Measurements from ENCODE around the gene IKZF2. TPM values are rescaled to one million over a fixed set of nuclear protein-coding genes. Genes with fewer than 3 reads are reported as not detected.

Gene IKZF2
- total and polyA plus RNA-seq, 9 of the 15 experiments (the other 6 are each of a cell fraction or from before 2014, with no cell fraction given) = 0.04 to 0.54 (median 0.22) TPM

DNA sequence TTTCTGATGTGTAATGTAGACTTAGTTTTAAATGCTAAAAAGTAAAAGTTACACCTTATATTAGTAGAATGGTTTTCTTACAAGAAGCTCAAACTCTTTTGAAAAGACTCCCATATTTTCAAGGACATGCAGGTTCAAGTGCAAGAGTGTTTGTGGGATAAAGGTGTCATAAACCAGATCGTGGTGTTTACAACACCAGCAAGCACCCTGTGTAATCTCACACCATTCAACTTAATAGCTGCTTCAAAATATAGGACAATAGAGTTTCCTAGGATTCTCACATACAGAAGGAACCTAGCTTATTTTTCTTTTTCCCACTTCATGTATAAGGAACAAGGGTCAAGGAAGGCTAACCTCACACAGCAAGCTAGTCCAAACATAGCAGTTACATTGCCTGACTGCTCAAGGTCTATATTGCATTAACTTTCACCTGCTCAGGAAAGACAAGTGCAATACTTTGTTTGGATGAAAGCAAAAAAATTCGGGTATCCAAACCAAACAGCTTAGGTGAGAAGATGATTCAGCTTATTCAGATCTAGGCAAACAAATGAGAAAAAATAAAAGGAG is 172.3 kb downstream of the IKZF2 start:
- ChIA-PET CTCF (ENCODE audit: low intra/inter-chr PET ratio) (no interaction called here), POLR2A (no interaction called here)
- FAIRE-seq (no peak), ATAC-seq (no peak), DNase-seq (ENCODE audit: extremely low read depth in 1 of 4, low spot score in 3 of 4) (no peak)
- no peaks in the 10 kb centered on the region for H3K27me3 ChIP-seq (ENCODE audit: control insufficient read depth in 2 of 2, insufficient read depth in 2 of 2, low read length in 2 of 2)
- in situ Hi-C loops (cut with MboI) (no loop called here), intact Hi-C loops (cut with micrococcal nuclease) (no loop called here)
- no peaks in the 10 kb centered on the region for H3K36me3 ChIP-seq (ENCODE audit: control insufficient read depth, insufficient read depth, low read length)
- TF ChIP-seq HNRNPK (IDR thresholded peaks at IDR 0.05; ENCODE audit: low read depth, low read length, poor library complexity, severe bottlenecking) (no peak), ZKSCAN8 (CRISPR knock-in tag; IDR thresholded peaks at IDR 0.05) (no peak), ZNF347 (CRISPR knock-in tag; IDR thresholded peaks at IDR 0.05; ENCODE audit: low read depth) (no peak), FIP1L1 (IDR thresholded peaks at IDR 0.05; ENCODE audit: low read depth, low read length, poor library complexity, severe bottlenecking) (no peak), LEF1 (IDR thresholded peaks at IDR 0.05) (no peak), ZNF76 (CRISPR knock-in tag; IDR thresholded peaks at IDR 0.05; ENCODE audit: borderline replicate concordance) (no peak), HLTF (IDR thresholded peaks at IDR 0.05) (no peak), NCOR1 (IDR thresholded peaks at IDR 0.05) (no peak), YBX1 (IDR thresholded peaks at IDR 0.05) (no peak)
- TF ChIP-seq, protein P1, sequence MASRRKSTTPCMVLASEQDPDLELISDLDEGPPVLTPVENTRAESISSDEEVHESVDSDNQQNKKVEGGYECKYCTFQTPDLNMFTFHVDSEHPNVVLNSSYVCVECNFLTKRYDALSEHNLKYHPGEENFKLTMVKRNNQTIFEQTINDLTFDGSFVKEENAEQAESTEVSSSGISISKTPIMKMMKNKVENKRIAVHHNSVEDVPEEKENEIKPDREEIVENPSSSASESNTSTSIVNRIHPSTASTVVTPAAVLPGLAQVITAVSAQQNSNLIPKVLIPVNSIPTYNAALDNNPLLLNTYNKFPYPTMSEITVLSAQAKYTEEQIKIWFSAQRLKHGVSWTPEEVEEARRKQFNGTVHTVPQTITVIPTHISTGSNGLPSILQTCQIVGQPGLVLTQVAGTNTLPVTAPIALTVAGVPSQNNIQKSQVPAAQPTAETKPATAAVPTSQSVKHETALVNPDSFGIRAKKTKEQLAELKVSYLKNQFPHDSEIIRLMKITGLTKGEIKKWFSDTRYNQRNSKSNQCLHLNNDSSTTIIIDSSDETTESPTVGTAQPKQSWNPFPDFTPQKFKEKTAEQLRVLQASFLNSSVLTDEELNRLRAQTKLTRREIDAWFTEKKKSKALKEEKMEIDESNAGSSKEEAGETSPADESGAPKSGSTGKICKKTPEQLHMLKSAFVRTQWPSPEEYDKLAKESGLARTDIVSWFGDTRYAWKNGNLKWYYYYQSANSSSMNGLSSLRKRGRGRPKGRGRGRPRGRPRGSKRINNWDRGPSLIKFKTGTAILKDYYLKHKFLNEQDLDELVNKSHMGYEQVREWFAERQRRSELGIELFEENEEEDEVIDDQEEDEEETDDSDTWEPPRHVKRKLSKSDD (conservative IDR thresholded peaks at IDR 0.05; ENCODE audit: low read length) = no peak
- H3K4me2 ChIP-seq (ENCODE audit: insufficient read depth, low read length) = no peak overlapping the region
- H3K9me3 ChIP-seq (replicated peaks; ENCODE audit: control insufficient read depth, insufficient read depth, low read depth, low read length) = no peaks in the 10 kb centered on the region
- H3K9ac ChIP-seq (ENCODE audit: insufficient read depth in 1 of 2, low read depth in 2 of 2, low read length in 2 of 2) = no peak overlapping the region
- H3K9me1 ChIP-seq (ENCODE audit: control insufficient read depth, insufficient read depth, low read length) = no peaks in the 10 kb centered on the region
- H3K4me1 ChIP-seq (replicated peaks in 1 of 2; ENCODE audit: control insufficient read depth in 2 of 2, insufficient read depth in 2 of 2, low read length in 2 of 2) = no peaks in the 10 kb centered on the region
- no peak overlapping the region for H3K4me3 ChIP-seq
- WGBS (ENCODE audit: insufficient coverage, low coverage, missing lambda C conversion rate) = 0% methylated on average over 1 of the region's 2 CpGs
- H2AFZ ChIP-seq (ENCODE audit: low read depth, low read length) = no peak overlapping the region
- H3K27ac ChIP-seq (ENCODE audit: extremely low read depth, low read depth, low read length) = no peak overlapping the region
- no peaks in the 10 kb centered on the region for H3K79me2 ChIP-seq (ENCODE audit: control insufficient read depth, insufficient read depth, low read length)
- no TSS peak for BruUV-seq (replicated peaks)
- H4K20me1 ChIP-seq (replicated peaks; ENCODE audit: control insufficient read depth, insufficient read depth, low read length) = no peaks in the 10 kb centered on the region
